HUDEP-2 (cell line): ENCODE data around the gene DKK1.

Experiments
- DNase-seq, 76 experiments: peaks; one replicate each; lab custom pipeline; 2025; ENCODE audit not compliant: unreplicated experiment in 76 of 76; lab: John Stamatoyannopoulos, UW

The DKK1 gene

GRCh38 chr10:52316500-52316899 is 2.4 kb downstream of the DKK1 start:
- no peak for DNase-seq

DNA sequence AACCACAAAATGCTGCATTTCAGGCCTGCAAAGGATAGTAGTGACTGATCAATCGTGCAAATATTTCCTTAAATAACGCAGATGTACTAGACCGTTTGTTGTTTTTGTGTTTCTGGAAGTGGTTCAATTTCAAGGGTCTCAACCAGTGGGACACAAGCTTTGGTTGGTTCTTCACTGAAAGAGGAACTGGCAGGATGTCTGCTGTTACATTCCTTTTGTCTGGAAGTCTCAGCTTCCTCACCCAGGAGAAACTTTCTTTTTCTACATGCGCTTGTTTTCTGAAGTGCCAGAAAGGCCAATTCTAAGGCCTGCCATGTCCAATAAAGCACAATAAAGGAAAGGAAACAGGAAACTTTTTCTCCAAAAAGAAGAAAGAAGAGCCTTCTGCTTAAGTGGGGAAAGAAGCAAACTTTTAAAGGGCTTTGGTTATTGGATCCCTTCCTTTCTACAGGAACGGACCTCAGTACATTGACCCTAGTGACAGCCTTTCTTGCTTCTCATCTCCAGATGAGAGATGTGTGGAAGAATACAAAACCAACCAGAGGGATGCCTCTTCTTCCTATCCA is 4.1 kb downstream of the DKK1 start:
- DNase-seq, result no peak

GRCh38 chr10:52318822-52319464 is 4.9 kb downstream of the DKK1 start:
- no peak for DNase-seq

DNA sequence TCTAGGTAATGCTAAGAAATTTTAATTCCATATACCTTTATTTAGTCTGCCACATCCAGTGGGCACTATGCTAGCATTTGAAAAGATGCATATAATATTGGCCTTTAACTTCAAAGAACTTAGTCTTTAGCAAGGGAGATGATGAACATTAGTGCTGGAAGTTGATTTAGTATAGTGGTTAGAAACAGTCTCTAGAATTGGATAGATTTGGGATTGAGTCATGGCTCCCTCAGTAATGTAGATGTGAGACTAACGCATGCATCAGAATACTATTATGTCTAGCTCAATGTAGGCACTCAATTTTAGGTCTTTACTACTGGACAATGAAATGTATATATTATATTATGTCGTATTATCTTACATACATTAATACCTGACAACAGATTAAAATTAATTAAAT is 5.8 kb downstream of the DKK1 start:
- DNase-seq, result no peak

- DNase-seq, result no peak
Measured at GRCh38 chr10:52322323-52322722, 8.2 kb downstream of the DKK1 start.

GRCh38 chr10:52322936-52323335 is 8.9 kb downstream of the DKK1 start:
- no peak for DNase-seq

- no peak for DNase-seq
Measured at GRCh38 chr10:52326382-52326781, 12.3 kb downstream of the DKK1 start.

DNA sequence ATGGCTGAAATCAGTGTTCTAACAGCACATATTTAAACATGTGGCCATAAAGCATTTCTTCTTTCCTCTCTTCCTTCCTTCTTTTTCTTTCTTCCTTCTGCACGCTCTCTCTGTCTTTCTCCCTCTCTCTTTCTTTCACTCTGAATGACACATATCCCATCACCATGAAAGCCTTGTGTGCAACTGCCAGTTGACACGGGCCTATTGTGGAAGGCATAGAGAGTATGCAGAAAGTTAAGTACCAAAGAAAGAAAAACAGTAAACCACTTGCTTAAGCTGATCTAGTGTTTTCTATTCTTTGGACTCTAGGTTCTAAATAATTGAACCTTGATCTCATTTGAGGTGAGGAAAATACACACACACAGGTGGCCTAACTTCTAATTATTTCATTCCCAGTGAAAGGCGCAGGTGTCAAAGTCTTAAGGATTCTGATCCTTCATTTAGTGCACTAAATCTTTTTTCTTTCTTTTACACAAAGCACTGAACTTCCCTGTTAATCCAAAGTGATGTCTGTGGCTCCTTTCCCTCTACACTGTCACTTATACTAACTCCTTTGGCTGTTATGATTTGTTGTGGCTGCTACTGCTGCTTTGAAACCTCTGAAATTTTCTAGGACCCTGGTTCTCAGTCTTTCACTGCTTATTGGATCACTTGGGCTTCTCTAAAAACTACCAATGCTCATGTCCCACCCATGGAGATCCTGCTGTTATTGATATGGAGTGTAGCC is 17.7 kb downstream of the DKK1 start:
- no peak for DNase-seq

DNA sequence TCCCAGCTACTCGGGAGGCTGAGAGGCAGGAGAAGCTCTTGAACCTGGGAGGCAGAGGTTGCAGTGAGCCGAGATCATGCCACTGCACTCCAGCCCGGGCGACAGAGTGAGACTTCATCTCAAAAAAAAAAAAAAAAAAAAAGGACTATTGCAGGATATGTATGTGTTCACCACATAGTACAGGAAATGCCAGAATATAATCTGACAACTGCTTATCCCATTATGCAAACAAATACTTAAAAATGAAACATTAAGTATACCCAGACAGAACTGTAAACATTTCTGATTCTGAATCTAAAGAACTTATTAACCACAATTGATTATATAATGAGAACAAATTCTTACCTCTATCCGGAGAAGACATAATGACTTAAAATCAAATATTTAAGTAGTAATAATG is 18.7 kb downstream of the DKK1 start:
- DNase-seq, result no peak

DNA sequence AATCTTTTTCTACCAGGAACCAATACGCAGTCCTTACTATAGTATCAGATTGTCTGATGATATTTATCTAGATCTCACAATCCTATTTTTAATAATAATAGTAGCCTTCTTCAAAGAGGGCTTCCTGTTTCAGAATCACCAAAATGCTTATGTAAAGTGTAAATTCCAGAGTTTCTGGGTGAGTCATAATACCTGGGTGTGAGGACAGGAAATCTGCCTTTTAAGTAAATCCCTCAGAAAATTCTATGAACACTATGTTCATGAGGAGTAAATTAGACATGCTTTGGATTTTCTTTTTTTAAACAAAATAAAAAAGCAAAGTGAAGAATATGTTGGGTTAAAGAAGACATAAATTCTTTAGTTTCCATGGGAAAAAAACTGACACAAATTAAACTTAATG is 20.5 kb downstream of the DKK1 start:
- no peak for DNase-seq

DNA sequence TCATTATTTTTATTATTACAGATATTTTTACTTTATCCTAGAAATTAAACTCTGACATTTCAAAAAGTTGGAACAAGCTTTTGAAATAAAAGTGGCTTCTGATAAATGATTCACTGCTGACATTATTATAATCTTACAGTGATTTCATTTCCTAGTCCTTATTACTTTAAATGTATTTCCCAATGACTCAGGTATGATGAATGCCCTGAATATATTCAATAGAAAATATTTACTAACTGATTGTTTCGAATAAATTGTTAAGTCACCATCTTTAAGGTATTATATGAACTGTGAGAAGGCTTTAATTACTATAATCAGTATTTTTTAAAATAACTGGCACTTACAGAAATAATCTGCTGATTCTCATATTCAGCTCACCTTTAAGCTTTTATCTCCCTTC is 21.6 kb downstream of the DKK1 start:
- DNase-seq, result no peak

- DNase-seq, result no peak
Measured at GRCh38 chr10:52337225-52337624, 23.1 kb downstream of the DKK1 start.

- DNase-seq, result no peak
Measured at GRCh38 chr10:52343439-52343838, 29.4 kb downstream of the DKK1 start.

- no peak for DNase-seq
Measured at GRCh38 chr10:52346394-52347326, 32.6 kb downstream of the DKK1 start.

DNA sequence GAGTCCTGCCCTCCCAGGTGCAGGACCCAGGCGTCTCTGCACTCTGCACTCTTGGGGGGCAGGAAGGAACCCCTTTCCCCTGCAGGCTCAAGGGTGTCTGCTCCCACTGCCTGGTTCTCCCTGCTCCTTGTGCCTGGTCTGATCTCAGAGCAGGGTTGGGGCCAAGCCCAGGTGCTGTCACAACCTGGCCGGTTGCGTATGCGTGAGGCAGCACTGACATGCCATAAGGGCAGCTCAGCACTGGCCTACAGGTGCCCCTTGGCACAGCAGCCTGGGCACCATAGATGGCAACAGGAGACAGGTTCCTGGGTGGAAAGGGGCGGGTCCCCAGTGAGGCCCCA is 33.2 kb downstream of the DKK1 start:
- no peak for DNase-seq

DNA sequence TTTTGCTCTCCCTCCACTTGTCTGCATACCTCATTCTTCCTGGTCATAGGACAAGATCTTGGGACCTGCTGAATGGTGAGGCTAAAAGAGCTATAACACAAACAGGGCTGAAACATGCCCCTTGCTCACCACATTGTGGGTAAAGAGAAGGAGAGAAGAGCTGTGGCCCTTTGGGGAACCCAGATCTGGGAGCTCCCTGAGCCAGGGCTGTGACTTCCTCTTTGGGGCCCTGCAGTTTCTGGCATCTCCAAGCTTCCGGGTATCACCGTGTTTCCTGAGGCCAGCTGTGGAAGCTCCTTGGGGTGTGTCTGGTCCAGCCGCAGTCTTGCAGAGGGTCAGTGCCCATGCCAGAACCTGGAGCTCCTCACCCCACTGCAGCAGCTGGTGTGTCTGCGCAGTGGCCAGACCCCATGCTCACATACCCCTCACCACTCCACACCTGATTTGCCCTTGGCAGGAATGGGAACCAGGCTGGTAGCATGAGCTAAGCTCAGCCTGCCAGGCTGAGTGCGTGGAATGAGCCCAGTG is 34.0 kb downstream of the DKK1 start:
- no peak for DNase-seq

DNA sequence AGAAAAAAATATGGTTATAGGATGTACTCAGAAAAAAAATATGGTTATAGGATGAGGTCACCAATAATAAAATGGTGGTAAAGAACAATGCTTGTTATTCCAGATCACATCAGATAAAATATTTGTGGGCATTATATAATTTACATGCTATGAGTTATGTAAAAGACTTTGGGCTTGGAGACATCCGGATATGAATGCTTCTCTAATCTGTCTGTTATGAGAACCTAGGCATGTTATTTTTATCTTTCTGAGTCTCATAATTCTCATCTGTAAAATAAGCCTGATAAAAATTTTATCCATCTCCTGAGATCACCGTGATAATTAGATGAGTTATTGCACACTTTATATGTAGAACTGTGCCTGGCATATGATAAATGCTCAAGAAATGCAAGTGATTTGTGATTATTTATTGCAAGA is 37.8 kb downstream of the DKK1 start:
- DNase-seq, result no peak

DNA sequence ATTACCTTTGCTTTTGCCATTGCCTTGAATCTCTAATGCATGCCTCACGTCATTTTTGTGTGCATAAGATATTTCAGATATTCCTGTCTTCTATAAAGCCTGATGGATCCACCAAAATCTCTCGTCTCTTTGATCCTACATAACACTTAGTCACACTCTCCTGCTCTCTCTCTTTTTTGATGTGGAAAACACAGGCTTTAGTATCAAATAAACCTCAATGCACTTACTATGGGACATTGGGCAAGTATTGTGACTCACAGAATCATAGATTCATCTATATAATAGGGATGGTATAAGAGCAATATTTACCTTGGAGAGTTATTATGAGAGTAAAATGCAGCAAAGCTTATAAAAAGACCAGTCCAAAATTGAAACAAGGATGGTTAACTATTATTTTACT is 39.1 kb downstream of the DKK1 start:
- DNase-seq, result no peak

DNA sequence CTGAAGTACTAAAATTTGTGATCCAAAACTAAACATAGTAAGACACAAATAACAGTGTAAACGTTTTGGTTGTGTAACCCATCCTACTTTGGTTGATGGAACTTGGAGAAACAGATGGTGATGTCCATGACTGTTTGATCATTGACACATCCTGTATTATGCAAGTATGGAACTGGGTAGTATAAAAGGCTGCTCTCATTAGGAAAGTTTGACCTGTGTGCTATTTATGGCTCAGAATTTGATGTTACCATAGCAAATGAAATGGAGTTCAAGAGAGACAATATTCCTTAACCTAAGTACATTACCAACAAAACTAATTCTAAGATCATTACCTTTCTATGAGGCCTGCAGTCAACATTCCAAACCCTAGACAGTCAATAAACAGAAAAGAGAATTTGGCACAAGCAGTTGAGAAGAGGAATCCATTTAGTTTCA is 39.9 kb downstream of the DKK1 start:
- DNase-seq, result no peak

DNA sequence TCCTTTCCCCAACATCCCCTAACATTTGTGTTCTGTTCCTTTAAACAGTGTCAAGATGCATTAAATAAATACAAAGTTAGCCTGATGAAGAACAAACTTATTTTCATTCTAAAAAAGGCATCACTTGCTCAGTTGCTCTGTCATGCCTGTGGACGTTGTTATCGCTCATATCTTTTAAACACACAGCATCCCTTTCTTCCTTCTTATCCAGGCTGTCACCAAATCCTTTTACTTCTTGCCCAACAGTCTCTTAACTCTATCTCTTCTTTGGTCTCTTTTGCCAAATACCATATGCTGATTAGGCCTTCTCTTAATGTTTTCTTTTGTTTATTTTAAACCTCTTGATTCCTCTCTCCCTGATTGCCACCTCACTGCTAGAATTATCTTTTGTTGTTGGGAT is 43.9 kb downstream of the DKK1 start:
- no peak for DNase-seq

GRCh38 chr10:52359441-52359840 is 45.4 kb downstream of the DKK1 start:
- no peak for DNase-seq
